H1 (cell line): Measurements from ENCODE around the gene PCNX4. TPM values are rescaled to one million over a fixed set of nuclear protein-coding genes. Genes with fewer than 3 reads are reported as not detected.

ENCODE experiments used
- CTCF ChIA-PET: fragments of 300-600 bp; sonication (Branson Sonifier 250); formaldehyde crosslinking; loops from one replicate; lab custom pipeline; 2021; ENCODE audit not compliant: partially characterized antibody; lab: Charles Lee
- POLR2A ChIA-PET: fragments of 300-600 bp; sonication (Branson Sonifier 250); formaldehyde crosslinking; loops from one replicate; lab custom pipeline; 2021; ENCODE audit warnings: inconsistent platforms; ENCODE audit not compliant: partially characterized antibody; lab: Charles Lee
- DNase-seq, 2 experiments: peaks; one replicate each; pipeline versions ENCODE4 v3.0.0 to v3.0.0-alpha.2; 2010 to 2022; ENCODE audit warnings: low spot score in 2 of 2, low read depth in 1 of 2, mixed read lengths in 1 of 2
- FAIRE-seq: peaks from 2 replicates; lab custom pipeline; 2011; peaks lifted over from hg19 to GRCh38; lab: Jason Lieb, UNC
- H2AFZ ChIP-seq: 2 replicates; pipeline ENCODE4 v1.8.1; 2012; ENCODE audit warnings: low read length, inconsistent platforms
- H2AK5ac ChIP-seq: 2 replicates; pipeline ENCODE4 v1.6.1; 2013; ENCODE audit warnings: low read depth, low read length
- H2BK120ac ChIP-seq: replicated peaks from 2 replicates; pipeline ENCODE3; 2013; ENCODE audit warnings: low read depth, low read length, inconsistent platforms
- H2BK12ac ChIP-seq: 2 replicates; pipeline ENCODE4 v1.6.1; 2013; ENCODE audit warnings: low read depth, low read length
- H2BK15ac ChIP-seq: 2 replicates; pipeline ENCODE4 v1.6.1; 2013; ENCODE audit warnings: low read length
- H2BK20ac ChIP-seq: 2 replicates; pipeline ENCODE4 v1.6.1; 2013; ENCODE audit warnings: low read length
- H2BK5ac ChIP-seq: 2 replicates; pipeline ENCODE4 v1.6.1; 2013; ENCODE audit warnings: low read depth, low read length
- H3K14ac ChIP-seq: 2 replicates; pipeline ENCODE4 v1.6.1; 2013; ENCODE audit warnings: inconsistent platforms; ENCODE audit not compliant: insufficient read length
- H3K18ac ChIP-seq: 2 replicates; pipeline ENCODE4 v1.6.1; 2013; ENCODE audit warnings: low read length; ENCODE audit errors: extremely low read depth
- H3K23ac ChIP-seq: 2 replicates; pipeline ENCODE4 v1.6.1; 2013; ENCODE audit warnings: inconsistent platforms; ENCODE audit not compliant: insufficient read length
- H3K23me2 ChIP-seq: 2 replicates; pipeline ENCODE4 v1.6.1; 2013; ENCODE audit warnings: low read depth, low read length
- H3K27ac ChIP-seq: 2 replicates; pipeline ENCODE4 v1.6.1; 2011; ENCODE audit warnings: low read depth, low read length, inconsistent platforms
- H3K27me3 ChIP-seq, 4 experiments: replicated peaks in 1 of 4; 1 replicate in 1 of 4; 2 replicates in 3 of 4; pipeline versions ENCODE4 v1.6.1 to v1.8.1; 2011 to 2013; ENCODE audit warnings: low read length in 3 of 4, mild to moderate bottlenecking in 3 of 4, inconsistent platforms in 2 of 4, mixed read lengths in 2 of 4, moderate library complexity in 1 of 4; ENCODE audit not compliant: control insufficient read depth in 3 of 4, insufficient read depth in 3 of 4; ENCODE audit errors: extremely low read depth in 1 of 4
- H3K36me3 ChIP-seq, 4 experiments: 2 replicates each; pipeline versions ENCODE4 v1.6.1 to v1.8.1; 2011 to 2013; ENCODE audit warnings: mild to moderate bottlenecking in 4 of 4, low read length in 3 of 4, moderate library complexity in 2 of 4, control low read depth in 1 of 4, inconsistent platforms in 1 of 4; ENCODE audit not compliant: insufficient read depth in 4 of 4, control insufficient read depth in 2 of 4
- H3K4ac ChIP-seq: replicated peaks from 2 replicates; pipeline ENCODE3; 2013; ENCODE audit warnings: low read length, low read depth, mixed read lengths, inconsistent platforms; ENCODE audit not compliant: insufficient read length
- H3K4me1 ChIP-seq, 4 experiments: replicated peaks in 1 of 4; 1 replicate in 1 of 4; 2 replicates in 3 of 4; pipeline versions ENCODE4 v1.6.1 to v1.8.1; 2011 to 2013; ENCODE audit warnings: low read length in 3 of 4, inconsistent platforms in 2 of 4, mixed read lengths in 1 of 4; ENCODE audit not compliant: insufficient read depth in 4 of 4, control insufficient read depth in 3 of 4
- H3K4me2 ChIP-seq, 2 experiments: 2 replicates each; pipeline versions ENCODE4 v1.6.1 to v1.8.1; 2011 to 2013; ENCODE audit warnings: low read depth in 2 of 2, low read length in 2 of 2, control low read depth in 1 of 2, inconsistent platforms in 1 of 2, mild to moderate bottlenecking in 1 of 2; ENCODE audit not compliant: insufficient read depth in 1 of 2
- H3K4me3 ChIP-seq, 4 experiments: fragments of 200-600, 300-600 bp in 1 of 4; sonication (generic), shearing (Covaris generic), sonication (Bioruptor Twin) in 1 of 4; 2 replicates each; pipeline versions ENCODE4 v1.5.1 to v1.8.1; 2011 to 2016; ENCODE audit warnings: low read length in 4 of 4, low read depth in 3 of 4, control low read depth in 2 of 4, inconsistent platforms in 2 of 4, mild to moderate bottlenecking in 2 of 4, mixed read lengths in 1 of 4, moderate library complexity in 1 of 4; ENCODE audit not compliant: insufficient read depth in 2 of 4; ENCODE audit errors: extremely low read depth in 1 of 4
- H3K56ac ChIP-seq: replicated peaks from 2 replicates; pipeline ENCODE3; 2013; ENCODE audit warnings: low read depth, mild to moderate bottlenecking, mixed read lengths, low read length, inconsistent platforms; ENCODE audit not compliant: insufficient read length
- H3K79me1 ChIP-seq: 2 replicates; pipeline ENCODE4 v1.6.1; 2013; ENCODE audit warnings: low read depth, low read length, control low read depth
- H3K79me2 ChIP-seq, 2 experiments: 2 replicates each; pipeline versions ENCODE4 v1.6.1 to v1.8.1; 2012 to 2013; ENCODE audit warnings: low read length in 2 of 2, mild to moderate bottlenecking in 2 of 2, inconsistent platforms in 1 of 2; ENCODE audit not compliant: insufficient read depth in 2 of 2, control insufficient read depth in 1 of 2
- H3K9ac ChIP-seq, 4 experiments: replicated peaks in 1 of 4; 1 replicate in 1 of 4; 2 replicates in 3 of 4; pipeline versions ENCODE4 v1.6.1 to v1.8.1; 2011 to 2013; ENCODE audit warnings: low read depth in 3 of 4, low read length in 3 of 4, control low read depth in 2 of 4, mild to moderate bottlenecking in 2 of 4, moderate library complexity in 2 of 4, inconsistent platforms in 1 of 4; ENCODE audit errors: extremely low read depth in 1 of 4
- H3K9me3 ChIP-seq, 2 experiments: 2 replicates each; pipeline versions ENCODE4 v1.6.1 to v1.8.1; 2012 to 2013; ENCODE audit warnings: mild to moderate bottlenecking in 2 of 2, moderate library complexity in 2 of 2, control low read depth in 1 of 2, inconsistent platforms in 1 of 2, low read depth in 1 of 2, low read length in 1 of 2, mixed read lengths in 1 of 2; ENCODE audit not compliant: insufficient read depth in 2 of 2
- H4K20me1 ChIP-seq, 2 experiments: replicated peaks in 1 of 2; 2 replicates each; pipeline versions ENCODE3 to v1.8.1; 2011 to 2013; ENCODE audit warnings: inconsistent platforms in 2 of 2, low read length in 2 of 2, mild to moderate bottlenecking in 1 of 2; ENCODE audit not compliant: insufficient read depth in 2 of 2, control insufficient read depth in 1 of 2
- H4K5ac ChIP-seq: 2 replicates; pipeline ENCODE4 v1.6.1; 2013; ENCODE audit warnings: low read length, low read depth, mixed read lengths, inconsistent platforms; ENCODE audit not compliant: insufficient read length
- H4K8ac ChIP-seq: 2 replicates; pipeline ENCODE4 v1.8.0; 2013; ENCODE audit warnings: mild to moderate bottlenecking, moderate library complexity, low read length, inconsistent platforms; ENCODE audit not compliant: insufficient read depth; ENCODE audit errors: extremely low read depth
- H4K91ac ChIP-seq: replicated peaks from 2 replicates; pipeline ENCODE3; 2013; ENCODE audit warnings: low read length, mixed read lengths, inconsistent platforms; ENCODE audit not compliant: insufficient read length
- NANOG ChIP-seq: IDR thresholded peaks from 2 replicates; pipeline ENCODE4 v1.6.1; 2011; ENCODE audit warnings: low read length, low read depth, mild to moderate bottlenecking, inconsistent platforms; ENCODE audit not compliant: insufficient read depth, poor library complexity, severe bottlenecking
- SIX5 ChIP-seq: IDR thresholded peaks from 2 replicates; pipeline ENCODE4 v1.6.1; 2011; ENCODE audit warnings: mild to moderate bottlenecking, low read depth, low read length
- SRF ChIP-seq: IDR thresholded peaks from 2 replicates; pipeline ENCODE4 v1.6.1; 2011; ENCODE audit warnings: mild to moderate bottlenecking, low read depth, low read length, moderate library complexity
- WGBS, 2 experiments: shearing (Covaris generic) in 1 of 2; methylation state at CpG; one replicate each; pipeline versions ENCODE4 v1.1.6 to v1.1.7; 2013 to 2015; ENCODE audit warnings: low lambda C conversion rate in 2 of 2, mixed read lengths in 2 of 2, inconsistent platforms in 1 of 2, low coverage in 1 of 2, missing lambda C conversion rate in 1 of 2; ENCODE audit not compliant: insufficient replicate concordance in 2 of 2, insufficient coverage in 1 of 2, insufficient read length in 1 of 2; ENCODE audit errors: extremely low coverage in 1 of 2, missing lambda C conversion rate in 1 of 2; 5-methylcytosine and 5-hydroxymethylcytosine counted together
- polyA plus RNA-seq, 7 experiments: library from polyadenylated mRNA; depleted of rRNA in 3 of 7; stranded (reverse) in 5 of 7; unstranded in 2 of 7; fragments of >200 nt in 5 of 7; fragments of 200-250 nt in 2 of 7; gene quantifications; 1 replicate in 5 of 7; 2 replicates in 1 of 7; 4 replicates in 1 of 7; pipeline versions ENCODE4 v1.2.1 to v1.2.3, GENCODE V29; 2011 to 2013; ENCODE audit warnings: missing spikeins in 2 of 7, mixed read lengths in 2 of 7
- total RNA-seq: library from RNA; stranded (reverse); fragmentation: NEBNext Ultra II Directional; extraction: Animal tissue kit (Norgen Biotek cat#: 25700); gene quantifications from 2 replicates; pipeline ENCODE4 v1.2.1, GENCODE V29; 2021
- TF ChIP-seq, protein P1 (sequence below): IDR thresholded peaks from 2 replicates; pipeline ENCODE4 v1.6.1; 2011; ENCODE audit warnings: low read depth, mild to moderate bottlenecking, low read length; ENCODE audit not compliant: insufficient read depth

Gene PCNX4
- total and polyA plus RNA-seq, 2 of the 8 experiments (the other 6 are each of a cell fraction or from before 2014, with no cell fraction given): 28.4 to 35.5 TPM

DNA sequence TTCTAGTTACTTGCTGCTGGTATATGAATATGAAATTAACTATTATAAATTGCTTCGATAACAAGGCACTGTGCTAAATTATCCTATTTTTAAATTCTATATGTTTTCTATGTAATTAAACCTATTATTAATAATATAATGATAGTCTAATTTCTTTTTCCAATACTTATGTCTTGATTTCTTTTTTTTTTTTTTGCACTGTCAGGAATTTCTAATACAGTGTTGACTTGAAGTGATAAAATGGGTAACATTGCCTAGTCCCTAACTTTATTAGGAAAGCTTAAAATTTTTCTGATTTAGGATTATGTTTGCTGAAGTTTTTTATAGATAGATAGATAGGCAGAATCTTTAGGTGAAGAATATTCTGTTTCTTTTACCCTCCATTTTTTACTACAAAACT lies 87.1 kb downstream of the PCNX4 start:
- H3K23me2 ChIP-seq: no peaks in the 10 kb centered on the region
- no peak overlapping the region for H3K9ac ChIP-seq
- H3K27ac ChIP-seq: no peak overlapping the region
- ChIA-PET POLR2A (no interaction called here), CTCF (no interaction called here)
- no peak overlapping the region for H2BK5ac ChIP-seq
- H3K4ac ChIP-seq: no peak overlapping the region
- H2AK5ac ChIP-seq: no peak overlapping the region
- H4K20me1 ChIP-seq: no peaks in the 10 kb centered on the region
- H3K79me1 ChIP-seq: no peaks in the 10 kb centered on the region
- no peaks in the 10 kb centered on the region for H3K79me2 ChIP-seq
- H3K14ac ChIP-seq: no peak overlapping the region
- TF ChIP-seq, protein P1, sequence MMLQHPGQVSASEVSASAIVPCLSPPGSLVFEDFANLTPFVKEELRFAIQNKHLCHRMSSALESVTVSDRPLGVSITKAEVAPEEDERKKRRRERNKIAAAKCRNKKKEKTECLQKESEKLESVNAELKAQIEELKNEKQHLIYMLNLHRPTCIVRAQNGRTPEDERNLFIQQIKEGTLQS: no peak
- TF ChIP-seq SIX5 (no peak), SRF (no peak), NANOG (no peak)
- no peak overlapping the region for H2BK120ac ChIP-seq
- no peaks in the 10 kb centered on the region for H3K36me3 ChIP-seq
- no peak overlapping the region for H3K23ac ChIP-seq
- no peak overlapping the region for H4K5ac ChIP-seq
- H3K27me3 ChIP-seq: no peaks in the 10 kb centered on the region
- no peak overlapping the region for H3K18ac ChIP-seq
- no peak overlapping the region for H2BK20ac ChIP-seq
- no peak overlapping the region for H2BK12ac ChIP-seq
- no peak overlapping the region for H4K8ac ChIP-seq
- H3K4me3 ChIP-seq: no peak overlapping the region
- H3K4me2 ChIP-seq: no peak overlapping the region
- H3K9me3 ChIP-seq: peaks cover 0 to 6% of the 10 kb centered on the region in 2 experiments; a peak in 1 of 4 replicates
- FAIRE-seq: no peak
- no peak for DNase-seq
- no peak overlapping the region for H4K91ac ChIP-seq
- no peaks in the 10 kb centered on the region for H3K4me1 ChIP-seq
- no peak overlapping the region for H2BK15ac ChIP-seq
- no peak overlapping the region for H3K56ac ChIP-seq
- no peak overlapping the region for H2AFZ ChIP-seq
- 95% methylated on average over 1 of the region's 1 CpG; no CpG with 5 or more reads in 1 of the 2 experiments for WGBS, 2 experiments
